Measurements from ENCODE around the gene EI24.

The EI24 gene

DNA sequence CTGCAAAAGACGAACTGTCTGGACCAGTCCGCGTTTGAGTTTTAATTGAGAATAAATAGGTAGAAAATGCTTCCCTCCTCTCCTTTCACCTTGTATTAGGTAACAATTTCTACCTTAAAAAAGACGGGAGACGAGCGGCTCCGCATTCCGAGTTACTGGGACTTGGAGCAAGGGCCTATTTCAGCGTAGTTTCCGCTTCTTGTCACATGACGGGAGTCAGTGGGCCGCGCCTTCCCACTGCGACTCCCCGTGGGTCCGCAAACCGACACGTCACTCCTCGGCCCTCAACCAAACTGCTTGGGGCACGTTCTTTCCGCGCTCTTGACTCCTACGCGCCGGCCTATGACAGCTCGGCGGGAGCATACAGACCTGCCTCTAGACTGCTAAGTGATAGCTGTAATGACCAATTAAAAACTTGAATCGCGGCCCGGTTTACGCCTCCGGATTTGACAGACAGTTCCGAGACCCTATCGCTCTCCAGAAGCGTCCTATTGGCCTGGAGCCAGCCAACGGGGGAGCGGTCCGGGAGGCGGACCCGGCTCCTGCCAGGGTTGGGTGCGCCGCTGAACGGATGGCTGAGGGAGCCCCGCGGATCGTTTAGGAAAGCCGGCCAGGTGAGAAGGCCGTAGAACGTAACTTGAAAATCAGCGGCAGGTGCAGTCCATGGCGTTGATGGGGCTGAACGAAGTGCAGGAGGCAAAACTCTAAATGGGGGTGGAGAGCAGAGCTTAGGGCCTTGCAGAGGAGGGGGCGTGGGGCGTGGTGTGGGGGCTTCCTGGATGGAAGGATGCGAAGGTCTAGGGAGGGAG is 23.2 kb downstream of the EI24 start, which contains the start of gene STT3A:
Gene STT3A, plus strand, starts transcription at position 548 of the 809 bp plus-strand sequence. CDS start 3,064 bp downstream, outside the sequence.
- TF ChIP-seq, protein P1, sequence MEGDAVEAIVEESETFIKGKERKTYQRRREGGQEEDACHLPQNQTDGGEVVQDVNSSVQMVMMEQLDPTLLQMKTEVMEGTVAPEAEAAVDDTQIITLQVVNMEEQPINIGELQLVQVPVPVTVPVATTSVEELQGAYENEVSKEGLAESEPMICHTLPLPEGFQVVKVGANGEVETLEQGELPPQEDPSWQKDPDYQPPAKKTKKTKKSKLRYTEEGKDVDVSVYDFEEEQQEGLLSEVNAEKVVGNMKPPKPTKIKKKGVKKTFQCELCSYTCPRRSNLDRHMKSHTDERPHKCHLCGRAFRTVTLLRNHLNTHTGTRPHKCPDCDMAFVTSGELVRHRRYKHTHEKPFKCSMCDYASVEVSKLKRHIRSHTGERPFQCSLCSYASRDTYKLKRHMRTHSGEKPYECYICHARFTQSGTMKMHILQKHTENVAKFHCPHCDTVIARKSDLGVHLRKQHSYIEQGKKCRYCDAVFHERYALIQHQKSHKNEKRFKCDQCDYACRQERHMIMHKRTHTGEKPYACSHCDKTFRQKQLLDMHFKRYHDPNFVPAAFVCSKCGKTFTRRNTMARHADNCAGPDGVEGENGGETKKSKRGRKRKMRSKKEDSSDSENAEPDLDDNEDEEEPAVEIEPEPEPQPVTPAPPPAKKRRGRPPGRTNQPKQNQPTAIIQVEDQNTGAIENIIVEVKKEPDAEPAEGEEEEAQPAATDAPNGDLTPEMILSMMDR (conservative IDR thresholded peaks at IDR 0.05), result no peak
- peak within 1 kb of the TSS; percentile 95 for H3K27ac ChIP-seq

GRCh38 chr11:125593114-125593820 is 24.0 kb downstream of the EI24 start:
- peak overlapping the region; percentile 95 for H3K27ac ChIP-seq
- TF ChIP-seq, protein P1 (conservative IDR thresholded peaks at IDR 0.05), result no peak

DNA sequence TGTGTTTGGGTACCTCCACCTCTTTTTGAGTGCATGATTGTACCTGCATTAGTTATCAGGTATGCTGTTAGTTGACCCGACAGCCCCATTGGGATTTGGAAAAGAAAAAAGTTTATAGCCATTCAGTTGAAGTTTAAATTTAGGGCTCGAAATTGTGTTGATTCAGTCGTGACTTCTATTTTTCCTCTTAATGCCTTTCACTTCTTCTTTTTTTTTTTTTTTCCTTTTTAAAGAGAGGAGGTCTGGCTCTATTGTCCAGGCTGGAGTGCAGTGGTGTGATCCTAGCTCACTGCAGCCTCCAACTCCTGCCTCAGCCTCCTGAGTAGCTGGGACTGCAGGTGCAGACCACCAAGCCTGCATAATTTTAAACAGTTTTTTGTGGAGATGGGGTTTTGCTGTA is 25.7 kb downstream of the EI24 start:
- TF ChIP-seq, protein P1 (conservative IDR thresholded peaks at IDR 0.05), result no peak
- no peak overlapping the region; the same call in 1 of the 2 replicates for H3K27ac ChIP-seq

- TF ChIP-seq, protein P1 (conservative IDR thresholded peaks at IDR 0.05), result no peak
- no peak overlapping the region for H3K27ac ChIP-seq
These were observed 31.4 kb downstream of the EI24 start for GRCh38 chr11:125600663-125601062.

DNA sequence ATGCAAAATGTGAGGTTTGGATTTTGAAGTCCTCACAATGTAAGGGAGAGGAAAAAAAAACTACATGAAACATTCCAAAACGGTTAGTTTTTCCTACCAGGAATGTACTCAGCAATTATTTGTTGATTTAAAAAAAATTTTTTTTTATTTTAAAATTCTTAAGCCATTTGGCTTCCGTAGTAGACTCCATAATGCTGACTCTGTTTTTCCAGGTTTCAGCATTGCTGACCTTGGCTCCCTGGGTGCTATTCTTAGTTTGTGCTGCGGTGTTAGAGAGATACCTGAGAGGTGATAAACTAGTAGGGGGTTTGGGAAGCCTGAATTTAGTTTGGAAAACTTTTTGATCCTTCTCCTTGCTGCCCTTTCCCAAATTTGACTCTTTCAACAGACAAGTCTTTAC is 33.9 kb downstream of the EI24 start:
- TF ChIP-seq, protein P1 (conservative IDR thresholded peaks at IDR 0.05), result no peak
- H3K27ac ChIP-seq, result no peak overlapping the region

- H3K27ac ChIP-seq, result no peak overlapping the region
- TF ChIP-seq, protein P1 (conservative IDR thresholded peaks at IDR 0.05), result no peak
These were observed 36.1 kb downstream of the EI24 start for GRCh38 chr11:125605417-125605816.

DNA sequence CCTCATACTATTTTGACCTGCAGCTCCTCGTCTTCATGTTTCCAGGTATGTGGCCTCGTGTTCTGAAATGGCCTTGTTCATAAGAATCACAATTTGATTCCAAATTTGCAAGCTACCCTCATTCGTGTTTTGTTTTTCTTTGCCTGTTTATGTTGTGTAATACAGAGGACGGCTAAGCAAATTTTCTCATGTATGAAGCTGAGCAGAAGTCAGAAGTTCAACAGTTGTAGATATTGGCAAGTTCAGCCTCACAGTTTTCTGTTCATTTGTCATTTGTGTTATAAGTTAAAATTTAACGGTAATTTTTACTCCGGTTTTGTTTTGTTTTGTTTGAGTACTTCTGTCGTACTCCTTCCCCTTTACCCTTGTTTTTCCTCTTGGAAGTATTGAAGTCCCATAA is 40.3 kb downstream of the EI24 start:
- TF ChIP-seq, protein P1 (conservative IDR thresholded peaks at IDR 0.05), result no peak
- no peak overlapping the region for H3K27ac ChIP-seq

All from VCaP (cell line).